Measurements from ENCODE around the gene DNAH1.

DNAH1 gene

DNA sequence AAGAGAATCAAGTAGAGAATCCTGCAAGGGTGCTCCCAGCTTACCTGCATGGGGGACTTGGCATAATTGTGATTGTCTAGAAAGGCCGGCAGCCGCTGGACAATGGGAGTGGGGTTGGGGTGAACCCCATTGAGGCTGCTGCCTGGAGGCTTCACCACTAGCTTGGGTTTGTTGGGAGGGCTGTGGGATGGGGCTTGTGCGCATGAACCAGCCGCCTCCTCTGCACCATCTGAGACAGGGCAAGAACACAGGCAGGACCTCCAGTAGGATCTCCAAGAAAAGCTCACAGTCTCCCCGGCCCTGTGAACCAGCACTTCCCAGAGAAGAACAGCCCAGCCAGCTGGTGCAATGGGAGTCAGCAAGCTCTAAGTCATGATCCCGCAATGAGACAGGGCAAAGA is 88.9 kb downstream of the DNAH1 start:
- DNase-seq = no peak

DNA sequence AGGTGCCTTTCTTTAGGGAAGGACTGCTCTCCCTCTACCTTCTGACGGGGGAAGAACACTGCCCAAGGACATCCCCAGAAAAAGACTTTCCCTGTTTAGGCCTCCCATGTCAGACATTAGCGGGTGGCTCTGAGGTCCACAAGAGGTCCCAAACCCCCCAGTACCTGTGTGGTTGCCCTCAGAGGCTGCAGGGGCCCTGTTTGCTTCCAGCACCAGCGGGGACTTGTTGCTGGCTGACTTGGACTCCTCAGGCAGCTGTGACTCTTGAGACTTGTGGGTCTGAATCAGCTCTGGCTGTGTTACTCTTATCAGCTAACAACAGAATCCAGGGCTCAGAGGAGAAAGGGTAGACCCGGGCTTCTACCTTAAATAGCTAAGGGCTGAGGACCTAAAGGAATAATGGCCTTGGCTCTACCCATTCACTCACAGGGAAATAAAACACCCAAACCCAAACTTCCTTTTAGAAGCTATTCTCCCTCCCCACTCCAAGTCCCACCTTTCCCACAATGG is 89.5 kb downstream of the DNAH1 start:
- no peak for DNase-seq

DNA sequence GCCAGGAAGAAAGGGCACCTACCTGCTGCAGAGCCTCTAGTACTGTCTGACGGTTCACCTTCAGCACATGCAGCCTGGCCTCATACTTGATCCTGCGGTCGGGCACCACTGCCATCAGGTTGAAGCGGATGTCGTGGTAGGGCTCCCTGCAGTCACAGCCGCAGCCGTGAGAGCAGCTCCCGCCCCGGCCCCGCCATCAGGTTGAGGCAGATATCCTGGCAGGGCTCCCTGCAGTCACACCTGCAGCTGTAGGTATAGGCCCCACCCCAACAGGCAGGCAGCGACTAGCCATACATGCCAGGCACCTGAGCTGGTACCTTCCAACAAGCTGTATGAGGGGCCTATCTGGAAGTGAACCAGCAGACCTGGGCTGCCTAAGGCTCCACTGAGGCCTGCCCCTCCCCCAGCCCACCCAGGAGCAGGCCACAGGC is 90.1 kb downstream of the DNAH1 start:
- DNase-seq = no peak

DNA sequence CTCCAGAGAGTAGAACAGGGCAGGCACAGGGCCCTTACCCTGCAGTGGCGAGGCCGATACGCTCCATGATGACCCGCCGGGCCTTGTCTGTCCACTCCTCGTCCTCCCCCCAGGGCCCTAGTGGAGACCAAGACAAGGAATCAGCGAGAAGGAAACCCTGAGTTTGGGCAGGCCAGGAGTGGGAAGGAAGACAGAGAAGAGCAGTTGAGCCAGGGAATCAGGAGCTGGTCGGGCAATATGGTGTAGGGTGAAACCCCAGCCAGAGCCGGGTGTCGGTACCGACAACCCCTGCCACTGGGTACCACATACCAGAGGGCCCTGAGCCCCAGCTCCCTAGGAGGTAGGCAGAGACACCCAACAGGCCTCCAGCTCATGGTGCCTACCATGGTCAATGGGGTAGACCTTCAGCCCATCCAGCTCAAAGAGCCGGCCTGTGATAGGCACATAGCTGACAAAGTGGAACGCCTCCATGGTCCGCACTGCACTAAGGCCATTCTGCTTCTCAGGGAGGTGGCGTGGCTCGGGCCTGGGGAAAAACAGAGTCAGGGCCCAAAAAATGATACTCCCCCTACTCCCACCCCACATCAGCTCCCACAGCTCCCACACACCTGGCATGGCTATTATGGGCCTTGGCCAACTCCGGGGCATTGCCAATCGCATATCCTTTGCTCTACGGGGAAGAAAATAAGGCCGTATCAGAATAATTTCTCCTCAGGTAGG is 90.8 kb downstream of the DNAH1 start:
- DNase-seq = no peak

DNA sequence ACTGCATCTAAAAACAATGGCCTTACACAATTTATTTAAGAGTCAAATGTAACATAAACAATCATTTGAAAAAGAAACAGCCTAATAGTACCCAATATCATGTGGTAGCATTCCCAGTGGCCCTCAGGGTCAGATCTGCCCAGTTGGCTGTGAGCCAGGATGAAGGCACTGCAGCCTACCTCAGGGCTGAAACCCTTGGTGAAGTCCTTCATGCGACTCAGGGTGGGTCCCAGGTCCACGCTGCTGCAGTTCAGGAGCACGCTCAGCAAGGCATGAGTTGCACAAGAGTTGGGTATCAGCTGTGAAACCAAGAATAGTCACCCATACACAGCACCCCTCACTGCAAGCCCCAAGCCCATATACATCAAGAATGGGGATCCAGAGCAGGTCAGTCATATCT is 91.7 kb downstream of the DNAH1 start:
- no peak for DNase-seq

- no peak for DNase-seq
Observed at GRCh38 chr3:52408466-52408865, 92.3 kb downstream of the DNAH1 start.

DNA sequence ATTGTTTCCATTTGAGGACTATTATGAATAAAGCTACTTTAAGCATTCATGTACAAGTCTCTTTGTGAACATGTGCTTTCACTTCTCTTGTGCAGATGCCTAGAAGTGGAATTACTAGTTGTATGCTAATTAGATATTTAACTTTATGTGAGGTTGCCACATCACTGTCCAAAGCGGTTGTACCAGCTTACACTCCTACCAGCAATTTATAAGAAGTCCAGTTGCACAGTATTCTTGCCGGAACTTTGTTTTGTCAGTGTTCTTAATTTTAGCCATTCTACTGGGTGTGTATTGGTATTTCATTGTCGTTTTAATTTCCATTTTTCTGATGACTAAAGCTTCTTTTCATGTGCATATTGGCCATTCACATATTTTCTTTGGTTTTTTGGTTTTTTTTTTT is 99.7 kb downstream of the DNAH1 start:
- no peak for DNase-seq

DNA sequence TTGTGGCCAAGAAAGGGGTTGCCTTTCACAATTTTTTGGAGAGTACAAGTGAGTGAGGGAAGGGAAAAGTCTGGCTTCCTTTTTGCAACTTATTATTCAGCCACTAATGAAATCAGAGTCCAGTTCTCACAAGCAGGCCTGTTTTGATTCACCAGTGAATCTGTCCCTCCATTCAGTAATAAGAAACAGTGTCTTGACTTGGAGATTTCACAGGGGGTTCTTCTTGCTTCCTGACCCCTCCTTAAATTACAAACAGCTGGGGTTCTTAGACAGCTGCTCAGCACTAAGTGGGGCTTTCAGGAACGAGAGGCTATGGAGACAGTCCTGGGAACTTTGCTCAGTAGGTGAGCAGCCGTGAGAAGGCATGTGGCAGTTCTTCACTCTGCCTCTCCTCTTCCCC is 104.3 kb downstream of the DNAH1 start:
- no peak for DNase-seq

DNA sequence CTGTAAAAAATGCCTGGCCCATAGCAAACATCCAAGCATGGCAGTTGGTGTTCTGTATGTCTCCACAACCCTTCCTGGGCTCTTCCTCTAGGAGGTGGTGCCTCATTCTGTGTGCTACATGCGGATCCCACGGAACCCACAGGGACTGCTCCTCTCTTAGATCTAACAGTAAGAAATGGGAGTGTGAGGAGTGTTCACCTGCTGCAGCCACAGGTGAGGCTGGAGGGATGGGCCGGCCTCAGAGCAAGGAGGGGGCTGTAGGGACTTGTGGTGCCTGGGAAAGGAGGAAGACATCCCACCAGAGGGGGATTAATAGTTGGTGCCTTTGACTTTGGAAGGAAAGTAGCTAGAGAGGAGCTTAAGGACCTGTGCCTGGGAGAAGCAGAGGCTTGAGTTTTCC is 106.5 kb downstream of the DNAH1 start:
- DNase-seq = no peak

DNA sequence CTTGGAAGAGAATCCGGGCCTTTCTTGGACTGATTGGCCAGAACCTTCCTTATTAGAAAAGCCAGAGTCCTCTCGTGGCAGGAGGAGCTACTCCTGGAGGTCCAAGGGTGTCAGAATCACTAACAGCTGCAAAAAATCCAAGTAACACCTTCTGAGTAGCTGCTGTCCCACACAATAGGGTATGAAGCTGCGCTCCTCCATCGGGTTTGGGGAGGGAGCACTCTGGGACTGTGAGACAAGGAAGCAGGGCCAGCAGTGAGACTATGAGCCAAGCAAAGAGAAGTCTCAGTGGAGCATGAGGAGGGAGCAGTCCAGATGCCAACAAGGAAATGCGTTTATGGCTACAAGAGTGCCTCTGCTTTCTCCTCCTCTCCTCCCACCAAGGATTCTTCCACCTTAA is 107.1 kb downstream of the DNAH1 start:
- DNase-seq = no peak

GRCh38 chr3:52428151-52429005 is 112.3 kb downstream of the DNAH1 start:
- peak; percentile 77 for DNase-seq

- DNase-seq = no peak
Observed at GRCh38 chr3:52429031-52429430, 112.9 kb downstream of the DNAH1 start.

GRCh38 chr3:52429779-52430415 is 113.8 kb downstream of the DNAH1 start:
- DNase-seq = no peak

DNA sequence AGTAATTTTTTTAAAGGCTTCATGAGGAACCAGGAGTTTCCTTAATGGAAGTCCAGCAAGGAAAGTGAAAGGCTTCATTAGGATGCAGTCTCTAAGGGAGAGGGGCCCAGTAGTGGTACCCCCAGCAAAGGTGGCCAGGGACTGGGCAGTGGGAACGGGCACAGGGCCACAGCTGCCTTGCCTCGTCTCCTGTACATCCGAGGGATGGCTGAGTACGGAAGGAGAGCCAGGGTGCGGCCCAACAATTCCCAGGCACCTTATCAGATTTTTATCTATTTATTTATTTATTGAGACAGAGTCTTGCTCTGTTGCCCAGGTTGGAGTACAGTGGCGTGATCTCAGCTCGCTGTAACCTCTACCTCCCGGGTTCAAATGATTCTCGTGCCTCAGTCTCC is 114.3 kb downstream of the DNAH1 start:
- no peak for DNase-seq

DNA sequence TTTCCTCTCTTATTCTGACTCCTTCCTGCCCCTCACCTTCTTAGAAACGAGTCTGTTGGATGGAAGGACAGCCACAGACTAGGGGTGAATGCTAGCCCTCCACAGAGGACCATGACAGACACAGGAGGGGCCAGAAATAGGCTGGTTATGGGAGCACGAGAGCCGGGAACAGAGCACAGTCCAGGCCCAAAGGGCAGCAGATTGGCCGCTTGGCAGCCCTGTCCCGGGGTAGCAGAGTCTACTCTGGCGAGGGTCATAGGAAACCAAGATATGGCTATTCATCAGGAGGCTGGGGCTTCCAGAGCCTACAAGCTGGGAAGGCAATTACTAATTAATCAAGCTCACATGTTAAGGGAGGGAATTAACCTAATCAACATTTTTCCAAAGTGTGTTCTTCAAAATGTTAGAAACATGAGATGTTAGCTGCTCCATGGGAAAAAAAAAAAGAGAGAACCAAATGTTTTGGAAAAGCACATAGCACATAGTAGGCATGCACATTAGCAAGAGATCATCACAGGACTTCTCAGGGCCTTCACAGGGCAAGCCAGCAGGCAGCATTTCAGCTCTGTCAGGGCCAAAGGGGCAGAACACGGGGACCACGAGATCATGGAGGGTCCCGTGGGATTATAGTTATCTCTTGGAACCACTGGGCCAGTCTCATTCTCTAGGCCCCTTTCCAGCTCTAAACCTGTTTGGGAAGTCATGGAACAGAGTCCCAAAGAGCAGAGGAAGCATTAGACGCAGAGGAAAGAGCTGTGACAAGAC is 115.5 kb downstream of the DNAH1 start:
- DNase-seq = no peak

GRCh38 chr3:52432225-52432624 is 116.1 kb downstream of the DNAH1 start:
- DNase-seq = no peak

DNA sequence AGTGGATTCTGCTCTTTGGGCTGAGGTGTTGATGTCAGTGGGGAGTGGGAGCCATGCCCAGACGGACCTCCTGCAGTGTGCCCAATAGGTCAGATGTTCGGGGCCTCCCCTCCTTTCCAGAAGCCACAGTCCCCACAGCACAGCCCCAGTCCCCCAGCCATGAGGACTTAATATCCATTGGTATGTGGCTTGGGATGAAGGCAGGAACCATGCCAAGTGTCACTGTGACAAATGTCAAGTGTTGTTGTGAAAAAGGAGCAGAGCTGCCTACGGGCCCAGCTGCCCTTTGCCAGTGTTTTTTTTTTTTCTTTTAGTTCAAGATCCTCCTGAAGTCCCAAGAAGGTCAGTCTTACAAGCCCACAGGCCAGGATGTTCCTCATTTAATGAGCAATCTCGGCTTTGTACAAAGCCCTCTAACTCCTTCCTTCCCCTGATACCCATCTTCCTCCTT is 116.6 kb downstream of the DNAH1 start:
- peak; percentile 80 to 85 for DNase-seq

- no peak for DNase-seq
Observed at GRCh38 chr3:52433328-52433995, 117.3 kb downstream of the DNAH1 start.

DNA sequence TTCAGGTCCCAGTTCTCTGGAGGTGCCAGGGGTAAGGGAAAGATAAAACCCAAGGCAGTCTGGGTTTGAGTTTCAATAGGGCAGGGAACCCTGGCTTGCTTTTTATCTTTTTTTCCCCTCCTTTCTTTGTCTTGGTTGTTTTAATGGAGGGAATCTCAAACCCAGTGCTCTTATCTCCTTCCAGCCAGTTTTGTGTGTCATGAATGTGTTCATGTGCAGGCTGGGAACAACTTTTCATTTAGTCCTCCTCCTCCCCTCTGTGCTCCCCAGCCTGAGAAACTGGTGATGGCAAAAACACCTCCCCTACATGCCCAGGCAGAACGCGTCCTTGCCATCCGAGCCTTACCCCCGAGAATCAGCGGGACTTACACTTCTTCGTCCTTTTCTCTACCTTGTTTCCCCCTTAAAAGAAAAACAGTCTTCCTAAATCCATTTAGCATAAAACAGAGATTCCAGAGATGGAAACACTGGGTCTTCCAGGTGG is 117.9 kb downstream of the DNAH1 start:
- no peak for DNase-seq

GRCh38 chr3:52434491-52435115 is 118.5 kb downstream of the DNAH1 start:
- no peak for DNase-seq

Measured in inflammatory macrophage (primary cell).